GM18861 (cell line): Measurements from ENCODE around the gene SMC6.

Experiments used
- ATAC-seq: cut with Tn5 transposase; IDR thresholded peaks from one replicate; pipeline ENCODE4 v1.9.1; 2021; ENCODE audit not compliant: unreplicated experiment

The SMC6 gene

GRCh38 chr2:17763641-17764333 is 10.2 kb upstream of the SMC6 start:
- ATAC-seq = no peak

GRCh38 chr2:17762451-17762850 is 8.8 kb upstream of the SMC6 start:
- no peak for ATAC-seq

GRCh38 chr2:17759805-17760204 is 6.2 kb upstream of the SMC6 start:
- no peak for ATAC-seq

DNA sequence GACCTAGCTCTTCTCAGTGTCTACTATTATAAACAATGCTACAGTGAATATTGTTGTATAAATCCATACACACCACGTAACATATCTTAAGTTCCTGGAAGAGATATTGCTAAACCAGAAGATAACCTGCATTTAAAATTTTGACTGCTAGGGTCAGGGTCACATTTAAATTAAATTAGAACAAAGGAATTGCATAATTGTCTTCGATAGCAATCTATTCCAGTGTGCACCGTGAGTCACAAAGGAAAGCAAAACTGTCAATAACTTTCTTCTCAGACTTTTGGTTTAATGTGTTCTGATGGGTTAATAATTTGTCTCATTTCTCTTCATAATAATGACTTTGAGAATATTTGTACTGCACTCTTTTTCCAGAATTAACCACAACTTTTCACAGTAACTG is 4.5 kb upstream of the SMC6 start:
- ATAC-seq = no peak

DNA sequence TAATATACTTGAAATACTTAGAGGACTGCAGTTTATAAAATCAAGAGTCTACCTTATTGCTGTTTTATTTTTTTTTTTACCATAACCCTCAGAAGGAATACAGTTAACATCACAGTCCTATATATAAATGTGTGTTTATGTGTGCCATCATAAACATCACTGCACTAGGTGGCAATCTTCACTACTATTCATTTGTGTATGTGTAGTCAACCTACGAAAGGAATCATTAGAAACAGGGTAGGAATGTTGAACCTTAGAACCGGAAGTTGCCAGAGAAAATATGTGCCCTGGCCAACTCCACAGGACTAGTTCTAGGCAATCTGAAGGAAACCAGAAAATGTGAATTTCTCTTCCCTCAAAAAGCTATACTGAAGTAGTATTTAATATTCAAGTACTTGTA is 3.7 kb upstream of the SMC6 start:
- ATAC-seq = no peak

DNA sequence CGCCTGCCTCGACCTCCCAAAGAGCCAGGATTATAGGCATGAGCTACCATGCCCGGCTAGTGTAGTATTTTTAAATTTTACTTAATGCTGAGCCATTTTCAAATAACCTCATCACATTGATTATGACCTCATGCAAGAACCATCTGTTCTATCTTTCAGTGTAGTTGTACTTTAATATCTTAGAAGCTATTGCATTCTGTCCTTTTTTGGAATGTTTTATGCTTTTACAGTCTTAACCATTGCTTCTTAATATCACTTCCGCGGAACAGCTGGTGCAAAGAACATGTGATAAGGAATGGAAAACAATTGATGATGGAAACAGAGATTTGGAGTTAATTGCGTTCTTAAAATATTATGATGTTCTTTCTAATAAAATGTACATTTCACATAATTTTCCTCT is 3.1 kb upstream of the SMC6 start:
- ATAC-seq = no peak

GRCh38 chr2:17754773-17755425 is 1.3 kb upstream of the SMC6 start:
- ATAC-seq = no peak

DNA sequence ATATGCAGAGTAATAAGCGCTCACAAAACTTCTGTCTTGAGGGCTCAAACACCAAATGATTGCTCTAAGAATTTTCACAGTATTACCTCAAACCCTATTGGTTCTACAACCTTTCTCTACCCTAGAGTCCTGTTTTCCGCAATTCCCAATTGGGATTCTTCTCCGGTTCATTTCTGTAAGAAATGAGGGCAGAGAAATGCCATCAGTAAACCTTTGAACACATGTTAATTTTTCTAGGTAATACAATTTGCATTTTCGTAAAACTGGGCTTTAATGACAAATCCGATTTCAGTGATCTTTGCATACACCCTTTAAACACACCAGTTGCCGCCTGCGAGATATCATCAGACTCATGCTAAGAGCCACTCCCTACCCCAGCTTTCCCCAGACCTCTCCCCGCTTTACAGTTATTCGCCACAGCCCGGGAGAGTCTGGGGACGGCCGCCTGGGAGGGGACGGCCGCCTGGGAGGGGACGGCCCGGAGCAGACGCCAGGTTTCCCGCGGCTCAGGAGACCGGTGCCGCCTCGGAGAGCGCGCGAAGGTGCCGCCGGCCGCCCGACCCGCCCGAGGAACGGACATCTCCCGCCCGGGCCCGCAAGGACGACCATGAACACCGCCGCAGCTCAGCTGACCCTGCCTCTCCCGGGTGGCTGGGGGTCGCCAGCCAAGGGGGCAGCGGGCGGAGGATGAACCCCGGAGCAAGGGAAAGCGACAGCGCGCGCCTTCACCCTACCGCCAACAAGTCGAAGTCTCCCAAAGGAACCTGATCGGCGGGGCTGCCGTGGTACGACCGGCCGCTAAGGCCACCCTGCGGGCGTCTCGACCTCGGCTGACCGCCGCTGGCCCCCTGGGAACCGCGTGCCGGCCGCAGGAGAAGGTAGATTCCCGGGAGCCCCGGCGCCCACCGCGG is 463 bp downstream of the SMC6 start:
- peak; percentile 29 for ATAC-seq

- ATAC-seq = peak; percentile 22
These were observed 1.4 kb downstream of the SMC6 start for GRCh38 chr2:17752246-17752645.

DNA sequence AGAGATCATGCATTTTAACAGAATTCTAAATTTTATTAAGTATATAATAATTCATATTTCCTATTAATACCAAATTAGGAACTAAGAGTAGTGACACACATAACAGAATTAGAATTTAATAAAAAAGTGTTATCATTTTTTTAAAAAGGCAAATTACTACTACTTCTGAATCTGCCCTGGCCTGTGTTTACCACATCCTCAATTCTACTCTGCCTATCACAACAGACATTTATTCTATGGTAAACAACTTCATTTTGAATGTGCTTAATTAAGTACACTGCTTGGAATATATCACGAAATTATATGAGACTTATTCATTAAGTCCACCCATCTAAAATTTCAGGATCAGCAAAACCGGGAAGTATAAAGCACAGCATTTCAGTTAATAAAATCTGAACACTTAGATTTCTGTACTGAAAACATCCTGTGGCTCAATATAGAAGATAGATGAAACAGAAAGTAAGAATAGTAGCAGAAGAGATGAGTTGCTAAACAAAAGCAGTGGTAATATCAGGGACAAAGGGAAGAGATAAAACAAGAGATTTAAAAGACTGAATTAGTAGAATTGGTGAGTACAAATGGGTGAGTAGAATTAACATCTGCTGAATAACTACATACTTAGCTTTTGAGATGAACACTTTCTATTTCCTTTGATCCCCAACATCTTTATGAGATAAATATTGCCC is 3.7 kb downstream of the SMC6 start:
- peak; percentile 26 for ATAC-seq

- ATAC-seq = no peak
These were observed 4.9 kb downstream of the SMC6 start for GRCh38 chr2:17748745-17749144.

DNA sequence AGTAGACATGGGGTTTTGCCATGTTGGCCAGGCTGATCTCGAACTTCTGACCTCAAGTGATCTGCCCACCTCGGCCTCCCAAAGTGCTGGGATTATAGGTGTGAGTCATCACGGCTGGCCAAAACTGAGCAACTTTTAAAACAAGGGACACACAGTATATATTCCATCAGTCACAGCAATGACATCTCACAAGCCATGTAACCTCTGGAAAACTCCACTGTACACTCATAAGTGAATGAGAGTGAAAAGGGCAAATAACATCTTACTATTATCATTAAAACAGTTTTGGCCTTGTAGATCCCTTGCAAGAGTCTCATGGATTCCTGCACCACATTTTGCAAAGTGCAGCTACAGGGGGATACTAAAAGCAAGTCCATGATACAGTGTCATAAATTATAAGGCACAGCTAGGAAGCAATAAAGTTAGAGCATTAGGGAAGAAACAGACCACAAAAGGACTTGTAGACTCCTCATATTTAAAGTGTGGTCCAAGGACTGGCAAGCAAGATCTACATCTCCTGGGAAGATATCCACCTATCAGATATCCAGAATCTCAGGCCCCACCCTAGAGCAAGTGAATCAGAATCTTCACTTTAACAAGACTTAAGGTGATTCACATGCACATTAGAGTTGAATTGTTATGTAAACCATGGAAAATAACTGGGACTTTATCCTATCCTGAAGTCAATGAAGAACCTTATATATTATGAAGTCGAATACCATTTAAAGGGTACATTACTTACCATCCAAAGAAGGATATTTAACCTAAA is 5.7 kb downstream of the SMC6 start:
- no peak for ATAC-seq

DNA sequence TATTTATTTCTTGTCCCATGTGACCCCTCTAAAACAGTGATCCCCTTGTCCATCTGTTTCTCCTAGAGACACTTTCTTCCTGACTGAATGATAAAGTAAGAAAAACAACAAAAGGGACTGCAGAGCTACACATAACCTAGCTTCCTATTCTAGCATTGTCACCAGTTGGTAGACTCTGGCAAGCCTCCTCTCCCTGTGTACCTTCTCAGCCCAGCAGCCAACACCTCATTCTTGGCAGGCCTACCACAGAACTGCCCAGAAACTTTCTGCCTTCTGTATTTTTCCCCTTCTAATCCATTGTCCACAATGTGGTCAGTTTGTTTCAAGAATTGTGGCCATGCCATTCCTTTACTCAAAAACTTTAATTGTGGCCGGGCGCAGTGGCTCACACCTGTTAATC is 13.4 kb downstream of the SMC6 start:
- no peak for ATAC-seq

- no peak for ATAC-seq
These were observed 16.6 kb downstream of the SMC6 start for GRCh38 chr2:17736989-17737388.

- no peak for ATAC-seq
These were observed 17.7 kb downstream of the SMC6 start for GRCh38 chr2:17735864-17736263.

DNA sequence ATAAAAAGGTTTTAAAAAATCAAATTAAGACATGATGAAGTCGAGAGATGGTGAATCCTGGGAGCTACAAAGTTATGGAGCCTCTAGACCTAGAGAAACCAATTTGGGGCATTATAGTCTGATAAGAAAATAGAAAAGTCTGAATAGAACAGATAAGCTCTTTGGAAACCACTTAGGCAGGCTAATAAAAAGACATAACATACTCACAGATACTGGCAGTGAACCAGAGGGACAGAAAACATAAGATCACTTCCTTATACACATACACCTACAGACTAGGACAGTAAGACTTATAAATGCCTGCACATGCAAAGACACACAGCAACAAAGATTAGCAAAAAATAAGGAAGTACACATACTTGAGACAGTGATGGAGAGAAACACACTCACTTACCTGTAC is 20.0 kb downstream of the SMC6 start:
- ATAC-seq = no peak

DNA sequence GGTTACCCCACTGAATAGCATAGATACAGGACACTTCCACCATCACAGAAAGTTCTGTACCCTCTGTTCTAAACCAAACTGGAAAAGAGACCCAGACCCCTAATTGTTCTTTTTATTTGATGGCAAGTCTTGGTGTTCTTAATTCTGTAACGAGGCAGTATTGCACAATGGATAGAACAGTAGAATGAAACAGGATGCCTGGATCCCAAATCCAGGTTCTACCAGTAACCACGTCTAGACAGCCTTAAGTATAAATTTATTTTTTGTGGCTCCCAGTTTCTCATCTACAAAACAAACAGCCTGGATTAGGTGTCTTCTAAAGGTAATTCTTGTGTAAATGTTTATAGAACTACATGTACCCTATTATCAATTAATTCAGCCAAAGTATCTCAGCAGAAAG is 23.7 kb downstream of the SMC6 start:
- no peak for ATAC-seq

- no peak for ATAC-seq
These were observed 25.4 kb downstream of the SMC6 start for GRCh38 chr2:17728210-17728609.

DNA sequence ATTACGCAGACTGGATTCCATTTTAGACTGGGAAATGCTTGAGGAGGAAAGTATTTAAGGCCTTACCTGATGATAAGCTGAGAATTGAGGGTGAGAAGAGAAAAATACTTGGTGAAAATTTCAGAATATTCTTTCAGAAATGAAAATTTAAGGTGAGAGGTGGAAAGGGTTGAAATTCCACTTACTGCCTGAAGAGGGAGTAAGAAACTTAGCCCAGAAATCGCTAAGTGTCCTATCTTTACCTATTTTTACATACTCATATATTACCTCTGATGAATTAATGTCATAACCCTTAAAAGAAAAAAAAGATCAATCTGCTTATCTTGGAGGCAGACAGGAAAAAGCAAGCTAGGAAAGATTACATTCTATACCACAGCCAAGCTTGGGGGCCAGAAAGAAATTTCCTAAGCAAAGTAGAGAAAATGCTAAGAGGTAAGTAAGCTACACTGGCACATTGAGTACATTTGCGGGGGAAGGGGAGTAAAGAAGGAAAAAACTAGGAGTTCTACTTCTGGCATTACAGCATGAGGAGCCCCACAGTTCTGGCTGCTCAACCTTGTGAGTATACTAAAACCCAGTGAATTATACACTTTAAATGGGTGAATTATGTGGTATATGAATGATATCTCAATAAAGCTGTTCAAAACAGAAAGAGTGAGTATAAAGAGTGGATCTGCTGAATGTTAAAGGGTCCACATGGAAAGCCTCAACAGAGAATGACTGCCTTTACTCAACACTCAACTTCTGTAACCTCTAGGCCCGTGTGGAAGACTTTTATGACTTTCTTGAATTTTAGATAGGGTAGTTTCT is 33.8 kb downstream of the SMC6 start:
- peak; percentile 60 for ATAC-seq

DNA sequence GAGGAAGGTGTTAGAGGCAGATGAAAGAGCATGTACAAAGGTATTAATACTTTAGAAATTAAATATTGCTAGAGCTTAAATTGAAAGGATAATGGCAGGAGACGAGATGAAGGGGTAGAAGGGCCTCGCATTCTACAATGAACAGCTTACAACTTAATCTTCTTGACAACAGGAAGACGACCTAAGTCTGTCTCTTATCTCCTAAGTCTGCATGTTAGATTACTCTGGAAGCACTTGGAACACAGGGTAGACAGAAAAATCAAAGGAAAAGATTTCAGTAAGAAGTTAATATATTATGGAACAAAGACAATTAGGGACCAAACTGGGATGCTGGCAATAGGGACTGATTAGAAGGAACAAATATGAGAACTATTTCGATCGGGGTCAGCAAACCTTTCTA is 34.9 kb downstream of the SMC6 start:
- no peak for ATAC-seq
